ENCODE results near the gene DCTN5. TPM values are rescaled to one million over a fixed set of nuclear protein-coding genes. Genes with fewer than 3 reads are reported as not detected.
"Not testable (repeated sequence)": the region's sequence is repeated elsewhere in the genome, so short reads cannot be mapped to it uniquely, and the experiment has no call there.

The DCTN5 gene
- total and polyA plus RNA-seq, 12 donors, result 7.9 to 67.8 (median 36.1) TPM

DNA sequence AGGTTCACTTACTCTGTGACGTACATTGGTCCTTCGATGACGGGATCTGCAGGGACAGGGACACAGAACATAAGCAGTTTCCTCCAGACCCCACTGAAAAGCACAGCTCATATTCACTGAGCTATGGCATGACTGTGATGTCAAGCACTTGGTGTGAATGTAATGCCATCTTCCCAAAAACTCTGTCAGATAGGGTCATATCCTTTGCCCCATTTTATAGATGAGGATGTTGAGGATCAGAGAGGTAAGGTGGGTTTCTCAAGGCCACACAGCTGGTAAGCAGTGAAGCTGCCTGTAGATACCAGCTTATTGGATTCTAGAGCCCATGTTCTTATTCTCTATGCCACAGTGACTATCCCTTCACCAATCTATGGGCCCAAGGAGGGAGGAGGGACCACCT lies 69.2 kb downstream of the DCTN5 start:
- Histone ChIP-seq H3K36me3 (replicated peaks in 1 of 2) (no peaks in the 10 kb centered on the region), H3K27me3 (peaks cover 30% of the 10 kb centered on the region), H3K4me1 (replicated peaks in 1 of 2) (no peaks in the 10 kb centered on the region), H3K9me3 (replicated peaks in 1 of 3) (no peaks in the 10 kb centered on the region), H3K27ac (no peak overlapping the region), H3K4me3 (no peak overlapping the region)
- intact Hi-C loops (cut with DNase I), result no loop called here
- DNase-seq, result no peak
- WGBS, 4 donors, result 82 to 93% (median 87%) methylated on average over 3 of the region's 3 CpGs
- TF ChIP-seq POLR2A (IDR thresholded peaks at IDR 0.05), result no peak
- TF ChIP-seq, protein P1, sequence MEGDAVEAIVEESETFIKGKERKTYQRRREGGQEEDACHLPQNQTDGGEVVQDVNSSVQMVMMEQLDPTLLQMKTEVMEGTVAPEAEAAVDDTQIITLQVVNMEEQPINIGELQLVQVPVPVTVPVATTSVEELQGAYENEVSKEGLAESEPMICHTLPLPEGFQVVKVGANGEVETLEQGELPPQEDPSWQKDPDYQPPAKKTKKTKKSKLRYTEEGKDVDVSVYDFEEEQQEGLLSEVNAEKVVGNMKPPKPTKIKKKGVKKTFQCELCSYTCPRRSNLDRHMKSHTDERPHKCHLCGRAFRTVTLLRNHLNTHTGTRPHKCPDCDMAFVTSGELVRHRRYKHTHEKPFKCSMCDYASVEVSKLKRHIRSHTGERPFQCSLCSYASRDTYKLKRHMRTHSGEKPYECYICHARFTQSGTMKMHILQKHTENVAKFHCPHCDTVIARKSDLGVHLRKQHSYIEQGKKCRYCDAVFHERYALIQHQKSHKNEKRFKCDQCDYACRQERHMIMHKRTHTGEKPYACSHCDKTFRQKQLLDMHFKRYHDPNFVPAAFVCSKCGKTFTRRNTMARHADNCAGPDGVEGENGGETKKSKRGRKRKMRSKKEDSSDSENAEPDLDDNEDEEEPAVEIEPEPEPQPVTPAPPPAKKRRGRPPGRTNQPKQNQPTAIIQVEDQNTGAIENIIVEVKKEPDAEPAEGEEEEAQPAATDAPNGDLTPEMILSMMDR (IDR thresholded peaks at IDR 0.05), result no peak

DNA sequence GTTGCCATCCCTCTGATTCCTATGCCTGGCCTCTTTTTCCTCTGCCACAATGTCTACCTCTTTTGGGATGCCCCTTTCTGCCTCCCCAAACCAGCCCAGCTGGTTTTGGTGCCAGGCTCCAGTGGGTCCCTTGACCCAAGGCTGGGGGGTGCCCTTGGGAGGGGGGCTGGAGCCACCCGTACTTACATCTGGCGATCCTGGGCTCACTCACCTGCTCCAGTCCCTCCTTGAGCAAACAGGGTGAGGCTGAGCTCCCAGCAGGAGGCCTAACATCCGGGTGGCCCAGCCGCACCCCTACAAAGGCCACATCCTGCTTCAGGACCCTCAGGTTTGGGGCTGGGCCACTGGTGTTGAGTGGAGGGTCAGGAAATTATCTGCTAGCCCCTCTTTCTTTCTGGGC lies 70.5 kb downstream of the DCTN5 start:
- no peak for TF ChIP-seq POLR2A (IDR thresholded peaks at IDR 0.05)
- TF ChIP-seq, protein P1 (IDR thresholded peaks at IDR 0.05), result no peak
- intact Hi-C loops (cut with DNase I), result no loop called here
- Histone ChIP-seq H3K36me3 (replicated peaks in 1 of 2) (no peaks in the 10 kb centered on the region), H3K27me3 (peaks cover 34% of the 10 kb centered on the region), H3K4me3 (no peak overlapping the region), H3K4me1 (replicated peaks in 1 of 2) (no peaks in the 10 kb centered on the region), H3K9me3 (replicated peaks in 1 of 3) (no peaks in the 10 kb centered on the region), H3K27ac (no peak overlapping the region)
- no peak for DNase-seq
- 60 to 81% (median 75%) methylated on average over 3 to 4 of the region's 4 CpGs for WGBS, 4 donors

DNA sequence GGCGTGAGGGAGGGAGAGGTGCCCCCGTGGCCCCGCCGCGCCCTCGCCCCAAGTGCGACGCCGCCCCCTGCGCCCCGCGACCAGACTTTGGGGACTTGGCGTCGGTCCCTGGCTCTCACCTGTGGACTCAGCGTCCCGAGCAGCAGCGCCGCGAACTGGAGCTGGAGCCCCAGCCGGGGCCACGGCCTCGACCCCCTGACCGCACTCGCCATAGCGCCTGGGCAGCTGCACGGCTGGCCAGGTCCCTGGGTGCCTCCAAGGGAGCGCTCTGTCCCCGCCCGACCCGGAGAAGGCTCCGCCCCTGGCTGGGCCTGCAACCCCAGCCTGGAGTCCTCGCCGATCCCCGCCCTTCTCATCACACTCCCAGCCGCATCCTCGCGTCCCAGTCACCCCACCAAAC lies 71.7 kb downstream of the DCTN5 start, which contains the start of gene ERN2:
Gene ERN2, minus strand, starts transcription at position 247 of the 400 bp plus-strand sequence. Its CDS starts 35 bp downstream, at position 212.
- no peaks in the 10 kb centered on the region for H3K36me3 ChIP-seq (replicated peaks in 1 of 2)
- TF ChIP-seq POLR2A (IDR thresholded peaks at IDR 0.05), result no peak
- TF ChIP-seq, protein P1 (IDR thresholded peaks at IDR 0.05), result no peak
- WGBS, 4 donors, result 0 to 6% (median 4%) methylated on average over 5 to 37 of the region's 37 CpGs
- intact Hi-C loops (cut with DNase I), result no loop called here
- peaks cover 34% of the 10 kb centered on the region for H3K27me3 ChIP-seq
- no peak within 1 kb of the TSS for H3K27ac ChIP-seq
- no peaks in the 10 kb centered on the region for H3K4me1 ChIP-seq (replicated peaks in 1 of 2)
- no peak for DNase-seq
- H3K9me3 ChIP-seq (replicated peaks in 1 of 3), result no peaks in the 10 kb centered on the region
- H3K4me3 ChIP-seq, result no peak within 1 kb of the TSS

DNA sequence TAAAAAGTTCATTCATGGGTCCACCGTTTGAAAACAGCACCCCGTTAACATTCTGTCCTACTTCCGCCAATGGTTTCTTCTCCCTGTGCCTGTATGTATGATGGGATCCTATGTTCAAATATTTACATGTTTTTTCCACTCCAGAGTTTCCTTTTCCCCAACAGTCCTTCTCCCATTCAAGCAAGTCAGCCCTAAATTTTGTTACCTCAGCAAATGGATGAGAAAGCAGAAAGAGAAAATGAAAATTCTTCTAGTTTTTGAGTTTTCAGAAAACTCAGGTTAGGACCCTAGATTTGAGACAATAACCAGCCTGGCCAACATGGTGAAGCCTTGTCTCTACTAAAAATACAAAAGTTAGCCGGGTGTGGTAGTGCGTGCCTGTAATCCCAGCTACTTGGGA lies 75.2 kb downstream of the DCTN5 start:
- DNase-seq, result no peak
- H3K4me1 ChIP-seq (replicated peaks in 1 of 2), result no peaks in the 10 kb centered on the region
- intact Hi-C loops (cut with DNase I), result no loop called here

DNA sequence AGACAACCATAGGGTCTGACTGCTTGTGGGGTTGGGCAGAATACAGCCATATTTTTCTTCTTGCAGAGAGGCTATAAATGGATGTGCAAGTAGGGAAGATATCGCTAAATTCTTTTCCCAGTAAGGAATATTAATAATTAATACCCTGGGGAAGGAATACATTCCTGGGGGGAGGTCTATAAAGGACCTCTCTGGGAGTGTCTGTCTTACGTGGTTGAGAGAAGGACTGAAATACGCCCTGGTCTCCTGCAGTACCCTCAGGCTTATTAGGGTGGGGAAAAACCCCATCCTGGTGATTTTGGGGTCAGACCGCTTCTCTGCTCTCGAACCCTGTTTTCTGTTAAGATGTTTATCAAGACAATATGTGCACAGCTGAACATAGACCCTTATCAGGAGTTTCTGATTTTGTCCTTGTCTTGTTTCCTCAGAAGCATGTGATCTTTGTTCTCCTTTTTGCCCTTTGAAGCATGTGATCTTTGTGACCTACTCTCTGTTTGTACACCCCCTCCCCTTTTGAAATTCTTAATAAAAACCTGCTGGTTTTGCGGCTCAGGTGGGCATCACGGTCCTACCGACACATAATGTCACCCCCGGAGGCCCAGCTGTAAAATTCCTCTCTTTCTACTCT lies 81.5 kb downstream of the DCTN5 start:
- intact Hi-C loops (cut with DNase I); H3K4me1 ChIP-seq (replicated peaks in 1 of 2); H3K27ac ChIP-seq; H3K4me3 ChIP-seq; H3K27me3 ChIP-seq; H3K36me3 ChIP-seq (replicated peaks in 1 of 2); DNase-seq; H3K9me3 ChIP-seq (replicated peaks in 1 of 3): not testable (repeated sequence)
- WGBS, 4 donors, result 75 to 80% (median 77%) methylated on average over 9 of the region's 9 CpGs

More for the DNA sequence above, 75.2 kb downstream of the DCTN5 start:
- H3K9me3 ChIP-seq (replicated peaks in 1 of 3), result no peaks in the 10 kb centered on the region
- no peak overlapping the region for H3K4me3 ChIP-seq
- TF ChIP-seq POLR2A (IDR thresholded peaks at IDR 0.05), result no peak
- TF ChIP-seq, protein P1 (IDR thresholded peaks at IDR 0.05), result no peak
- peaks cover 31% of the 10 kb centered on the region for H3K27me3 ChIP-seq
- no peaks in the 10 kb centered on the region for H3K36me3 ChIP-seq (replicated peaks in 1 of 2)
- H3K27ac ChIP-seq, result no peak overlapping the region
- 75 to 84% (median 82%) methylated on average over 5 of the region's 5 CpGs for WGBS, 4 donors

All from adrenal gland (tissue), 12 donors.